NK-92 (cell line): Measurements from ENCODE around the gene SKP2.
"Not testable (repeated sequence)": the region's sequence is repeated elsewhere in the genome, so short reads cannot be mapped to it uniquely, and the experiment has no call there.

Experiments
- DNase-seq: peaks from one replicate; lab custom pipeline; 2025; ENCODE audit not compliant: unreplicated experiment; lab: John Stamatoyannopoulos, UW

SKP2 gene

DNA sequence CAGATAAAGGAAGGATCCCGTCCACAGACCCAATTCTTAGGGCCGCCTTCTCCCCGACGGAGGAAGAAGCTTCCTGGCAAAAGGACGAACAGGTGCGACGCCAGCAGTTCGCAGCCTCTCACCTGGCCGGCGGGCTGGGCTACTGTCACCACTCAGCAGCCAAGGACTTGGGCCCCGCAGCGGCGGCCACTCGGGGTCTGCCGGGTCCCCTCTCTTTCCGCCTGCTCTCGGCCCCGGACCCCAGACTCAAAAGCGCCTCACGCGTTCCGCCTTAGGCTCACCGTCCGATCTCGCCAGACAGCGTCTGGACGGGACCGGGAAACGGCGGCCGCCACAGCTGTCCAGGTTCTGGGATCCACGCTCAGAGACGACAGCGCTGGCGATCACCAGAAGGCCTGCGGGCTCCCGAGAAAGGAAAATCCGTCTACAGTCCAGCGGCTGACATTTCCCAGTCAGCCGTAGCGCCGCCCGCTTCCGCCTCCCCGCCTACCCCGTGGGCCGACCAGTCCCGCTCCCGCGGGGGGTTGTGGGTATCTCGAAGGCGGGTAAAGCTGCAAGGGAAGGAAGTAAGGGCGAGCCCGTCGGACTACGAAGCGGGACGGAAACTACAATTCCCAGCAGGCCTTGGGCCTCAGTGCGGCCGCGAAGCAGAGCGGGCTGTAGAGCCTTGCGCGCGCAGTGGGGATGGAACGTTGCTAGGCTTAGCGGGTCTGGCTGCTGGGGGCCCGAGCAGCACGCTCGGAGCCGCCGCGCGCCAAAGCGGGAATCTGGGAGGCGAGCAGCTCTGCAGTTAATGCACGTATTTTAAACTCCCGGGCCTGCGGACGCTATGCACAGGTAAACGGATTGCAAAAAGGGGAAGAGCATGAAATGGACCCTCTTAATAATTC, at the start of gene SKP2, which contains the start of gene LMBRD2:
Gene SKP2, plus strand, starts transcription at position 678 of the 890 bp plus-strand sequence. Its CDS starts 152 bp downstream, at position 830.
Gene LMBRD2, minus strand, starts transcription at position 454 of the 890 bp plus-strand sequence. CDS start 8,538 bp downstream, outside the sequence.
- peak; percentile 89 for DNase-seq

DNA sequence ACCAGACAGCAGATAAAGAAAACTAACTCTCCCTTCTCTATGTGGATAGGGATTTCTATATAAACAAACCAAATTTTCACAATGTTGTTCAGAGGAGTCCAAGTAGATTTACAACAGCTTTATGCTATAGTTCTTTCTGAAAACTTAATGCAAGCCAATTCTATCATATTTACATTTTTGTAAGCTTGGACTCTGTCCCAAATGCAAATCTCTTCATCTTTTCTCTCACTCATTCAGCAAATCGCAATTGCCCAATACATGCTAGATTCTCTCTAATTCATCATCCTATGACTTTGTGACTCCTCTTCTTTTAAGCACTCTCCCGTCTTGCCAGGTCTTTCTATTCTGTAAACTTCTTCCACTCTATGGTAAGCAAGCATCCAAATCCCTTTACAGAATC, 46.1 kb upstream of the SKP2 start:
- DNase-seq, result no peak

DNA sequence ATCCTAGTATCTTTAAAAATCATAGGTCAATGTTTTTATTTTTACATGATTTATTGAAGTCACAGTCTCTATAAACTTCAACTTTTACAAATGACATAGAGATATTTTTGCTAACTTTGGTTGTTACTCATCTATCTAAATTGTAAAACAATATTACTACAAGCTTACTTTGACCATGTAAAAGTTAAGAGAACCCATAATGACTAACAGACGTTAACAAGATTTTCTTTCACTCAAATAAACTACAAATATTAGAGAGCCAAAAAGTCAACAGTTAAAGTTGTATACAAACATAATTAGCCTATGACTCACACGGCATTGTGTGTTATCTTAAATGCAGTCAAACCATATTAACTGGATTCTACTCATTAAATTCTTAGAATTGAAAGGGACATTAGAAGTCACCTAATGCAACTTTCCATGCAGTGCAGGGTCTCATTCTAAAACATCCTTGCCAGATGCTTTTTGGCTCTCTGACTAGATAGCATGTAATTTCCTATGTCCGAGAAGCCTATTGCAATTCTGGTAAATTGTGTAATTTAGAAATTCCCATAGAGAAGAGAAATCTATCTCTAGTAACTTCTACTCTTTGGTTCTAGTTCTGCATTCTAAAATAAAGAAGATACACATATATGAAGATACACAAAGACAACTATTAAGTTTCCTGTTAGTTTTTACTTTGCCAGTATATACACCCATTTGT, 43.0 kb upstream of the SKP2 start:
- no peak for DNase-seq

DNA sequence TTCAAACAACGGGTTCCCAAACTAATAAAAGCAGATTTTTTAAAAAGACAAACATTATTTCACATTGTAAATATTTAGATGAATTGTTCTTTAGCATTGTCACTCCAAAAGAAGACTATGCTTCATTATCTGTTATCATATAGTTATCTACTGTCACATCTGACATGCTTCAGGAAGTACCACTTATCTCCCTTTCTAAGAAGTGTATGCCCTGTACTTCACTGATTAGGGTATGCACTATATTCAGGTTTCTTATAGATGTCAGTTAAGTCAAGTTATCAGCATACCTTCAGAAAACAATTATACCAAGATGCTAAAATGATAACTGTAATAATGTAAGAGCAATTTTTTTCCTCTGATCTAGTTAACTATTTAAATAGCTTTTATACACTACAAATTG, 40.7 kb upstream of the SKP2 start:
- DNase-seq, result no peak

DNA sequence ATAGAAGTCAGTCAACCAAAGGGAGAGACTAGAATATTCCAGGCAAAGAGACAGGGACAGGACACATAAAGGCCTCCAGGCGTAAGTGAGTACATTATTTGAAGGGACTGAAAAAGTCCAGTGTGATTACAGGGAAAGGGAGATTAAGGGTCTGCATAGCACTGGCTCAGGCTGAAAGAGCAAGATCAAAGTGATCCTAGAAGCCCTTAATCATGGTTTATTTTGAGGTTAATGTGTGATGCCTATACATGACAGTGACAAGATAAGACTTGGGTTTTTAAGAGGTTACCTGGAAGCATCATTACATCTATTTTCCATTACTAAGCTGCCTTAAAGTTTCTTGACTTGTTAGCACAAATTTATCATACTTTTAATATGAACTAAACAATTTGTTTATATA, 26.0 kb upstream of the SKP2 start:
- no peak for DNase-seq

DNA sequence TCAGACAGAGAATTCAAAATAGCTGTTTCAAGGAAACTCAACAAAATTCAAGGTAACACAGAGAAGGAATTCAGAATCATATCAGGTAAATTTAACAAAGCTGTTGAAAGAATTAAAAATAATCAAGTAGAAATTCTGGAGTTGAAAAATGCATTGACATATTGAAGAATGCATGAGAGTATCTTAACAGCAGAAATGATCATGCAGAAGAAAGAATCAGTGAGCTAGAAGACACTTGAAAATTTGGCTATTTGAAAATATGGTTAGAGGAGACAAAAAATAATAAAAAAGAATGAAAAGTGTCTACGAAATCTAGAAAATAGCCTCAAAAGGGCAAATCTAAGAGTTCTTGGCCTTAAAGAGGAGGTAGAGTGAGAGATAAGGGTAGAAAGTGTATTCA, 23.1 kb upstream of the SKP2 start:
- no peak for DNase-seq

DNA sequence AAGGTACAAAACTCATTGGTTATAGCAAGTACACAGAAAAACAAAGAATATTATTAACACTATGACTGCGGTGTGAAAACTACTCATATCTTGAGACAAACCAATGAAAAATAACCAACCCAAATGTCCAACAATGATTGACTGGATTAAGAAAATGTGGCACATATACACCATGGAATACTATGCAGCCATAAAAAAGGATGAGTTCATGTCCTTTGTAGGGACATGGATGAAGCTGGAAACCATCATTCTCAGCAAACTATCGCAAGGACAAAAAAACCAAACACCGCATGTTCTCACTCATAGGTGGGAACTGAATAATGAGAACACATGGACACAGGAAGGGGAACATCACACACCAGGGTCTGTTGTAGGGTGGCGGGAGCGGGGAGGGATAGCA, 22.2 kb upstream of the SKP2 start:
- DNase-seq, result not testable (repeated sequence)

DNA sequence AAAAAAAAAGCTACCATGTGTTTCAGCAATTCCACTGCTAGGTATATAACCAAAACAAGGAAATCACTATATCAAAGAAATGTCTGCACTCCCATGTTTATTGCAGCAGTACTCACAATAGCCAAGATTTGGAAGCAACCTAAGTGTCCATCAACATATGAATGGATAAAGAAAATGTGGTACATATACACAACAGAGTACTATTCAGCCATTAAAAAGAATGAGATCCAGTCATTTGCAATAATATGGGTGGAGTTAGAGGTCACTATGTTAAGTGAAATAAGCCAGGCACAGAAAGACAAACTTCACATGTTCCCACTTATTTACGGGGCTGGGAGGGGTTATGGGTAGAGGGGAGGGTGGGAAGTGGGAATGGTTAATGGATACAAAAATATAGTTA, 18.9 kb upstream of the SKP2 start:
- DNase-seq, result not testable (repeated sequence)

DNA sequence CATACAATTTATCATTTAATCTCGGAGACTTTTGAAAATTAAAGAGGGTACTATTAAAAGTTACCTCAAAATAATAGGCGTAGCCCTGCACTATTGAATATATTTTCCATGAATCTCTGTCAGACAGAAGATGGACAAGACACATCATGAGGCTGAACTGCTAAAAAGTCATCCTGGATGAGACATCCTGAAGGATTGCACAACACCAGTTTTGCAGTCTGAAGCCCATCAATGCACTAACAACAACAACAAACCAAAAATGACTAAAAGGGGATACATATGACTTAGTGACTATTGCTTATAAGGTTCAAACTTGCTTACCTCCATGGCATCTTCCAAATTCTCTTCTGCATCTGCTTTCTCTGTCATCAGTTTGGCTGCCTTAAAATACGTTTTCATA, 15.9 kb upstream of the SKP2 start:
- DNase-seq, result no peak

DNA sequence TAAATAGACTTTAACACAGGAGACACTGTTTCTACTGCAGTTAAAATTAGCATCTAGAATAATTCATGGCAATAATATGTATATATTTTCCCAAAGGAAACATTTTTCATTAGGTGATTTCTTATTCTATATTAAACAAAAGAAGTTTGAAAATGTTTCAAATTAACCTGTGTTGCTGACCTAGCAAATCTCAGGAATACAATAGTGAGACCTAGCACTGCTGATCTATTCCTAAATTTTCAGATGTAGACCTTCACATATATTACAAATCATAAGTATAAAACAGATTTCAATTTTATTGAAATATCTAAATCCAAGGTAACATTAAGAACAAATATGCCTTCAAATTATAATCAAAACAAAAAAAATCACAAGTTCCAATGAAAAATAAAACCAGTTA, 15.3 kb upstream of the SKP2 start:
- no peak for DNase-seq

DNA sequence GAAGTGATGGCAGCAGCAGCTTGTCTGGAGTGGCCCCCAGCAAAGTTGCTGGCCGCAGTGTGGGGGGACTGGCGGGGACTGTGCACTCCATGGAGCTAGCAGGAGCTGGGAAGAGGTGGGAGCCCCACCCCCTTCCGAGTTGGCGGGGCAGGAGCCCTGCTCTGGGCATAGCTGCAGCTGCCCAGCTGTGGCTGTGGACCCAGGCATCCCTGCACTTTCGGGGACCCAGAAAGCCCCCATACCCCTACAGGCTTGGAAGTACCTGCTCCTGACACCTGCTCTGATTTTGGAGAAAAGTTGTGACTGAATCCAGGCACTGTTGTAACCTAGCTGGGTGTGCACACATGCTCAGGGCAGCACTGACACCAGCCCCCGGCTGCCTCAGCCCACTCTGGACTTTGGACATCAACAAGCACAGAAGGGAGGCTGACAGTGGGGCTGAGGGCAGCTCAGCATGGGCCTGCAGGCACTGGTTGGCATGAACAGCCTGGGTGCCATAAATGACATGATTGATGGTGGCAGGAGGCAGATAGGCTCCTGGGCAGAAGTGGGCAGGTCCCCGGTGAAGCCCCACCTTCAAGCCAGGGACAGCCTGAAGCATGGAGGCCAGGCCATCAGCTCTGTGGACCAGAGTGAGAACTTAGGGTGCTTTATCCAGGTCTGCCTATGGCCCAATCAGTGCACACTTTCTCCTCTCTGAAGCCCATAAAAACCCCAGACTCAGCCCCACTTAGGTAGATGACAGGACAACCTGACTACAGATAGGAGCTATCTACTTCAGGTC, 12.8 kb upstream of the SKP2 start:
- no peak for DNase-seq

DNA sequence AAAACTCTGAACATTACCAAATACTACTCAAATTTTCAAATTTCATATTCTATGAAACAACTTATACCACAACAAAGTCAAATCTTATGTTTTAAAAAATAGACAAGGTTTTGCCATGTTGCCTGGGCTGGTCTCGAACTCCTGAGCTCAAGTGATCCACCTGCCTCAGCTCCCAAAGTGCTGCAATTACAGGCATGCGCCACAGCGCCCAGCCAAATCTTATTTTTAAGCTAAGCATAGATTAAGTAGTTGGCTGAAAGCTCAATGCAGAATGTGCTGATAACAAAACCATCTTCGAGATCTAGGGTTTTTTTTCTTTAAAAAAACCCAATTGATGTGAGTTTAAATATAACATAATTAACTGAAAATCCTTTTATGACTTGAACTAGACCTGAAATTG, 6.6 kb upstream of the SKP2 start:
- no peak for DNase-seq

DNA sequence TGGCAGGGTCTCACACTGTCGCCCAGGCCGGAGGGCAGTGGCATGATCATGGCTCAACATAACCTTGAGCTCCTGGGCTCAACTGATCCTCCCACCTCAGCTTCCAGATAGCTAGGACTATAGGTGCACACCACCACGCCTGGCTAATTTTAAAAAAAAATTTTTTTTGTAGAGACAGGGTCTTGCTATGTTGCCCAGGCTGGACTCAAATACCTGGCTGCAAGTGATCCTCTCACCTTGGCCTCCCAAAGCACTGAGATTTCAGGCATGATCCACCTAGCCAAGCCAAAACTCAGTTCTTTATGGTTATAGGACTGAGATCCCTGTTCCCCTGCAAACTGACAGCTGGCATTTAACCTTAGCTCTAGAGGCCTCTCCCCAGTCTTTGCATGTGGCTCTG, 5.5 kb upstream of the SKP2 start:
- no peak for DNase-seq

DNA sequence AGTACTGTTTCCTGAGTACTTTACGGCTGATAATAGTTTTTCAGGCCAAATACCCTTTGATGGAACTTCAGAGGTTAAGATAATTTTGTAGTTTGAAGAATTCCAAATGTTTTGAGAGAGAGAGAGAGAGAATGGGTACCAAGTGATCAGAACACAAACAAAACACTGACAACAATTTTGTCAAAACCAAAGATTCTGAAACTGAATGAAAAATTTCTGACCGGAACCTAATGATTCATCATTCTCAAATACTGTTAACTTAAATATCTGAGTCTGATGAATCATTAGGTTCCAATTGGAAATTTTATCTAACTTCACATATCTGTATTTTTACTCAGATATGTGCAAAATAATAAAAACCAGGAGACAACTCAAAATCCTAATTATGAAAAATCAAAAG, 4.2 kb upstream of the SKP2 start:
- DNase-seq, result no peak

DNA sequence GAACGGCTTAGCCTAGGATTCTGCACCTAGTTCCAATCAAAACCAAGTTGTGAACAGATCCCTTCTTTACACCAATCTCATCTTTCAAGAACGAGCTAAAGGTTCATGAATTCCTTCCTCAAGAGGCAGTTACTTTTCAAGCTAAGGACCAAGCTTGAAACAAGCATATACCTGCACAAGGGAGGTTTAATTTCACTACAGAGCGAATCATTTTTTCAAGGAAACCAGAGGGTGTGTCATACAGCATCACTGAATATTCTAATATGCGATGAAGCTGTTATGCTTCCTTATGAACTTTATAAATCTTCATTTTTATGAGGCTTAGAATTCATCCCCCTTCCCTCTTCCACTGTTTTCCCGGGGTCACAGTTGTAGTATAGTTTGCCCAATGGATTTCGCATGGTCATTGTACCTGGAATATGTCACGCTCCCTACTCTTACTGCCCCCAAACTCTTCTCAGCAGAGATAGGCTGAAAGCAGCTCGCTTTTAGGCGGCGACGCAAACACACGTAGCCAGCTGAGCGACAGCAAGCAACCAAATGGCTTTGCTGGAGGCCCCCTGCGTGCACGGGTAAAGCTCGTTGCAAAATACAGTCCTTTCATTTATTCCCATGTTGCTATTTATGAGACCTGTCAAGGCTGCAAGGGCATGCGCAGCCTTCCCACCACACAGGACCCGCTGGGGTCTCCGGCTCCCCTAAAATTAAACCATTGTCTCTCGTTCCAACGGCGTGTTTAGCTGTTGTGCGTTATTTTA, 1.1 kb upstream of the SKP2 start:
- no peak for DNase-seq

DNA sequence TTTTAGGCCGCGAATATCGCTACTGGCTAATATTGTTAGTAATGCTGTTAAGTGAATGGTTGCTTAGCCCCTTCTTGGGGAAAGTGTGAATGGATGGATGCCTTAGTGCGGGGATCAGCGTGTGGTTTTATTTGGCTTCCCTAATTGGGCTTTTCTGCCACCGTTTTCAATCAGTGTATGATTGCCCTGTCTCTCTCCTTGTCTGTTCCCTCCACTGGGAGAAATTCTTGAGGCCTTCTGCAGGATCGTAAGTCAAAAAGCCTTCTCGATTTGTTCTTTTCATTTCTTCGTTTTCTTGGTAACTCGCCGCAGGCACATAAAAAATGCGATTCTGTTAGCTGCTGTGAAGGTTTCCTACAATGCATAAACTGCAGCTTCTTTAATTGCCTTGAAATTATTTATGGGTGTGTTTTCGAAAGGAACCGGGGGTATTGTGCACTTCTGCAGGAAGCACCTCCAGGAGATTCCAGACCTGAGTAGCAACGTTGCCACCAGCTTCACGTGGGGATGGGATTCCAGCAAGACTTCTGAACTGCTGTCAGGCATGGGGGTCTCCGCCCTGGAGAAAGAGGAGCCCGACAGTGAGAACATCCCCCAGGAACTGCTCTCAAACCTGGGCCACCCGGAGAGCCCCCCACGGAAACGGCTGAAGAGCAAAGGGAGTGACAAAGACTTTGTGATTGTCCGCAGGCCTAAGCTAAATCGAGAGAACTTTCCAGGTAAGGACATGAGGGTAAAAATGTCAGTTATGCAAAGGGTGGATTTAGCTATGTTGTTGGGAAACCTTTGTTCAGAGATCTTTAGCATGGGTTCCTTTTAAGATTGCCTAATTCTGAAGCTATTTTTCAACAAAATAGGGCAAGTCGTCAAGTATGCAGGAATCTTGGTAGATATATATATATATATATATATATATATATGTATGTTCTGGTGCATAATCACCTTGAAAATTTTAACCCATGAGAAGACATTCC, 700 bp downstream of the SKP2 start:
- no peak for DNase-seq

DNA sequence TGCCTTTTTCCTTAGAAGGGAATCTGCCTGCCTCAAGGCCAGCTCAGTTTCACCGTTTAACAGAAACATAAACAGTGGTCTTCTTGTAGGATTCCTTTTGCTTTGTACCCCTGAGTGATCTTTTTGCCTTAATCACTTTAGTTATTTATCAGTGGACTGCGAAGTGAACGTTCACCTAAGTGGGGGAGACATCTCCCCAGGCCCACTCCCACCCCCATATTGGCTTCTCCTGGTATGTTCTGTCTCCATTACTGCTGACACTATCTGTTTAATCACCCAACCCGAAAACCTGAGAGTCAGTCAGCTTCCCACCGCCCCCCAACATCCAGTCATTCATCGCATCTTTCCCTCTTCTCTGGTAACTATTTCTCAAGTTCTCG, 1.4 kb downstream of the SKP2 start:
- no peak for DNase-seq

DNA sequence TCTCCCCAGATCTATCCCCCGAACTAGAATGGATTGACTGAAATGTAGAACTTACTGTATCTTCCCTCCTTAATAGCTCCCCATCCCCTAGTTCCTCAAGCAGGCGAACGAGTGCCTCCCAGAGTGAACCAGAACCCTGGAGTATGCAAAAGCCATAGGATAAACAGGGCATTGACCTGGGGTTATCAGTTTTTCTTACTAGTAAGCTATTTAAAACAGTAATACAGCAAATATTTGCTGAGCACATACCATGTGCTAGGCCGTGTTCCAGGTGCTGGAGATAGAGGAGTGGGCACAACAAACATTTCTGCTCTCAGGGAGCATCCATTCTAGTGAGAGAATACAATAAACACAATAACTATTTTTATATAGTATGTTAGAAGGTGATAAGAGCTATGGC, 1.8 kb downstream of the SKP2 start:
- DNase-seq, result no peak

DNA sequence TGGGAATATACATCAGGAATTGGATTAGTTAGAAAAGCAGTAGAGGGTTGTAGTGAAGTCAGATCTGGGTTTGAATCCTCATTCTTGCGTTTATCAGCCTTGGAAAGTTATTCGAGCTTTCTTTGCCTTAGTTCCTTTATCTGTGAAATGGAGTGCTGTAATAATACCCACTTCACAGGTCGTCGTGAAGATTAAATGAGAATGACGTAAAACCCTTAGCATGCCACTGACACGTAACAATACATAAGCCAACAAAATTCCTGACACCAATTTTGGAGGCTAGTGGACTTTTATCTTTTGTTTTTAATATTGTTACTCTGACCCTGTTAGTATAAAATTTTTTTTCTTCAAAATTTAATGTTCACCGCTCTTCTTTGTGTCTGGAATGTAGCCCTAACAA, 3.4 kb downstream of the SKP2 start:
- DNase-seq, result no peak

DNA sequence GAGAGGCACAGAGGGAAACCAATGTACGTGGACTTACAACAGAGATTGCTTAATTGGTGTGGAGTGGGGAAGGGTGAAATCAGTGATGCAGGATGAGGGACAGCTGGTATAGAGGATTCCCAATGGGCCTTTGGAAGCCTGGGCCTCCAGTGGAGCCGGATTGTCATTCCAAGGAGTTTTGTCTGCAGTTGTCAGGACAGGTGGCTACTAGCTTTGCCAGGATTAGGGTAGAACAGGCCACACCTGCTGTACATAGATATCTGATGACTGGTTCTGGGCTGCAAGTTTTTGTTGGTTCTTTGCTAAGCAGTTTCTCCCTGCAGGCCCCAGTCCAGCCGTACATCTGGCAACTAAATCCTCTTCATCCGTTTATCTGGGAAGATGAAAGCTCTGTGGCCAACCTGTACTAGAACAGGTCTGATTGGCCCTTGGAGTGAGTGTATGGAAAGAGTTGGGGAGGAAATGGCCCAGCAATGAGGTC, 4.2 kb downstream of the SKP2 start:
- DNase-seq, result no peak
